Activated CD4-positive, alpha-beta T cell treated with anti-CD3 and anti-CD28 coated beads, Interleukin-2, amount 10 ng/mL, durations not matched to agents 24 days and 14 days (primary cell): ENCODE data around the gene RYR1. TPM values are rescaled to one million over a fixed set of nuclear protein-coding genes. Genes with fewer than 3 reads are reported as not detected.

ENCODE experiments used
- DNase-seq: peaks from one replicate; pipeline ENCODE4 v3.0.0; 2022
- H3K27ac Mint-ChIP-seq: one replicate; pipeline ENCODE4 v1.8.0; 2022; ENCODE audit warnings: mild to moderate bottlenecking, mixed read lengths
- H3K27me3 Mint-ChIP-seq: one replicate; pipeline ENCODE4 v1.8.0; 2022; ENCODE audit warnings: mixed read lengths
- H3K36me3 Mint-ChIP-seq: one replicate; pipeline ENCODE4 v1.8.0; 2022; ENCODE audit warnings: low read depth, mild to moderate bottlenecking, mixed read lengths
- H3K4me1 Mint-ChIP-seq: one replicate; pipeline ENCODE4 v1.8.0; 2021; ENCODE audit warnings: mixed read lengths
- H3K4me3 Mint-ChIP-seq: one replicate; pipeline ENCODE4 v1.8.0; 2022; ENCODE audit warnings: mild to moderate bottlenecking, moderate library complexity, mixed read lengths
- H3K9me3 Mint-ChIP-seq: one replicate; pipeline ENCODE4 v1.8.0; 2021; ENCODE audit warnings: mixed read lengths
- intact Hi-C: fragments of 100-400 bp; cut with micrococcal nuclease; formaldehyde crosslinking; loops from one replicate; pipeline ENCODE4 v1.15.1; 2023
- total RNA-seq: library from RNA; stranded (reverse); gene quantifications from 2 replicates; pipeline ENCODE4 v1.2.3, GENCODE V29; 2022

The RYR1 gene
- total RNA-seq, 1 donor from 2014 or later = 4.0 TPM

DNA sequence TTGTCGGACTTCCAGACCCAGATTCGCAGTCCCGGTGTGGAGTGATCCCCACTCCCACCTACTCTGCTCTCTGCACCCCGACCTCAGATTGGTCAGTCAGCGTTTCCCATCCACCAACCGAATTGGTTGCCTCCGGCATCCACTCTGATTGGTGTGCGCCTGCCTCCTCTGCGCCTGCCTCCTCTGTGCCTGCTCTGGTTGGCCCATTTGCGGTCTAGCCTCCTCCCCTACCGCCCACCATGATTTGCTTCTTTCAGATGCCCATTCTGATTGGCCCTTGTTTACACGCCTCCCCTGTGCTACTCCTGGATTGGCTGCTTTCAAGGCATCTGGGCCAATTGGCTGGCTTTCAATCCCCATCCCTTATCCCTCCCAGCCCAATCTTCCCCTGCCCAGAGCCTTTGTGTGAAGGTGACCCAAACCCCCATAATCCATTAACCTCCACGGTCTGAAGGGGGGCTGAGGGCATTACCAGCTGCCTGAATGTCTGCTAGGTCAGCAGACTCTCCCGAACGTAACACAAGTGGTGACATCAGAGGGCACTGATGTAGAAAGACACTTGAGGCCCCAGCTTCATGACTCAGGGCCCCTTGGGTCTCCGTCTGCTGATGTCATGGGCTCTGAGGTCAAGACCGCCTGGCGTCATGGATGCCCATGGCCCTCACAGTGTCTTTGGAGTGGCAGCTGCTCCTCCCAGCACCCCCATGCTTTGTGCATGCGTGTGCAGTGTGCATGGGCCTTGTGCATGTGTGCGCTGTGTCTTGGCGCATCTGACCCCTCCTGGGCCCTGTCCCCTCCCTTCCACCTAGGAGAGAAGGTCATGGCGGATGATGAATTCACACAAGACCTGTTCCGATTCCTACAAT lies 103.8 kb downstream of the RYR1 start:
- H3K4me1 Mint-ChIP-seq = peaks cover 33% of the 10 kb centered on the region
- peaks cover 13% of the 10 kb centered on the region for H3K9me3 Mint-ChIP-seq
- intact Hi-C loops = no loop called here
- no peak for DNase-seq
- H3K36me3 Mint-ChIP-seq = peaks cover 28% of the 10 kb centered on the region
- no peak overlapping the region for H3K4me3 Mint-ChIP-seq
- peak overlapping the region; percentile 48 for H3K27ac Mint-ChIP-seq
- H3K27me3 Mint-ChIP-seq = peaks cover 3% of the 10 kb centered on the region

- Mint-ChIP-seq H3K4me3 (peak overlapping the region; percentile 69), H3K27ac (peak overlapping the region; percentile 89), H3K4me1 (peaks cover 37% of the 10 kb centered on the region), H3K36me3 (peaks cover 25% of the 10 kb centered on the region), H3K27me3 (peaks cover 3% of the 10 kb centered on the region), H3K9me3 (peaks cover 13% of the 10 kb centered on the region)
- intact Hi-C loops = no loop called here
- DNase-seq = no peak
These were observed 104.9 kb downstream of the RYR1 start for GRCh38 chr19:38538386-38538785.

- peaks cover 3% of the 10 kb centered on the region for H3K27me3 Mint-ChIP-seq
- DNase-seq = peak; percentile 86
These were observed 105.5 kb downstream of the RYR1 start for GRCh38 chr19:38538793-38539528.

GRCh38 chr19:38539751-38540150 lies 106.3 kb downstream of the RYR1 start:
- Mint-ChIP-seq H3K27ac (peak overlapping the region; percentile 89), H3K27me3 (peaks cover 2% of the 10 kb centered on the region), H3K9me3 (peaks cover 8% of the 10 kb centered on the region), H3K4me3 (peak overlapping the region; percentile 69), H3K36me3 (peaks cover 20% of the 10 kb centered on the region), H3K4me1 (peaks cover 47% of the 10 kb centered on the region)
- intact Hi-C loops = no loop called here
- DNase-seq = no peak

More at GRCh38 chr19:38538793-38539528, 105.5 kb downstream of the RYR1 start:
- peak overlapping the region; percentile 69 for H3K4me3 Mint-ChIP-seq
- H3K36me3 Mint-ChIP-seq = peaks cover 25% of the 10 kb centered on the region
- intact Hi-C loops = no loop called here
- peak overlapping the region; percentile 89 for H3K27ac Mint-ChIP-seq
- peaks cover 13% of the 10 kb centered on the region for H3K9me3 Mint-ChIP-seq
- H3K4me1 Mint-ChIP-seq = peaks cover 39% of the 10 kb centered on the region

- no peaks in the 10 kb centered on the region for H3K9me3 Mint-ChIP-seq
- intact Hi-C loops = no loop called here
- H3K4me1 Mint-ChIP-seq = peaks cover 44% of the 10 kb centered on the region
- H3K36me3 Mint-ChIP-seq = peaks cover 11% of the 10 kb centered on the region
- no peak overlapping the region for H3K27ac Mint-ChIP-seq
- H3K4me3 Mint-ChIP-seq = no peak overlapping the region
- no peak for DNase-seq
- H3K27me3 Mint-ChIP-seq = no peaks in the 10 kb centered on the region
These were observed 108.5 kb downstream of the RYR1 start for GRCh38 chr19:38542040-38542439.

GRCh38 chr19:38543286-38543806 lies 109.9 kb downstream of the RYR1 start:
- H3K4me1 Mint-ChIP-seq = peaks cover 36% of the 10 kb centered on the region
- peaks cover 5% of the 10 kb centered on the region for H3K36me3 Mint-ChIP-seq
- DNase-seq = no peak
- no peaks in the 10 kb centered on the region for H3K9me3 Mint-ChIP-seq
- H3K27ac Mint-ChIP-seq = no peak overlapping the region
- H3K4me3 Mint-ChIP-seq = no peak overlapping the region
- intact Hi-C loops = no loop called here
- H3K27me3 Mint-ChIP-seq = no peaks in the 10 kb centered on the region

- peaks cover 2% of the 10 kb centered on the region for H3K36me3 Mint-ChIP-seq
- H3K27ac Mint-ChIP-seq = peak overlapping the region; percentile 65
- peaks cover 30% of the 10 kb centered on the region for H3K4me1 Mint-ChIP-seq
- peak overlapping the region; percentile 71 for H3K4me3 Mint-ChIP-seq
- peak; percentile 82 for DNase-seq
- H3K27me3 Mint-ChIP-seq = no peaks in the 10 kb centered on the region
- intact Hi-C loops = loop anchor here (1.0 to 2.0 kb wide), 5 partner anchors 12 to 90 kb away; partner anchors contain the start of gene EIF3K
- no peaks in the 10 kb centered on the region for H3K9me3 Mint-ChIP-seq
These were observed 110.5 kb downstream of the RYR1 start for GRCh38 chr19:38543807-38544568.

GRCh38 chr19:38544569-38545315 lies 111.3 kb downstream of the RYR1 start:
- Mint-ChIP-seq H3K4me1 (peaks cover 24% of the 10 kb centered on the region), H3K27me3 (no peaks in the 10 kb centered on the region), H3K27ac (peak overlapping the region; percentile 22), H3K4me3 (no peak overlapping the region), H3K36me3 (peaks cover 2% of the 10 kb centered on the region), H3K9me3 (no peaks in the 10 kb centered on the region)
- intact Hi-C loops = loop anchor here (1.0 to 2.0 kb wide), 5 partner anchors 12 to 90 kb away; partner anchors contain the start of gene EIF3K
- no peak for DNase-seq

DNA sequence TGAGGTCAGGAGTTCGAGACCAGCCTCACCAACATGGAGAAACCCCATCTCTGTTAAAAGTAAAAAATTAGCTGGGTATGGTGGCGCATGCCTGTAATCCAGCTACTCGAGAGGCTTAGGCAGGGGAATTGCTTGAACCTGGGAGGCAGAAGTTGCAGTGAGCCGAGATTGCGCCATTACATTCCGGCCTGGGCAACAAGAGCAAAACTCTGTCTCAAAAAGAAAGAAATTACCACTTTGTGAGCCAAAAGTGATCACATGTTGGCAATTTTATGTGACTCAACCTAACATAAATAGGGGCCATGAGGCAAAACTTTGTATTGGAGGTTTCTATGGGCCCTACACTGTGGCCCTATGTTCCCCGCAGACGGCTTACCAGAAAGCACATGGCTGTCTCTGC lies 112.1 kb downstream of the RYR1 start:
- no peak for DNase-seq
- intact Hi-C loops = loop anchor here (2.0 kb wide), 2 partner anchors 31 to 73 kb away; partner anchors contain the start of gene EIF3K
- no peak overlapping the region for H3K4me3 Mint-ChIP-seq
- peaks cover 2% of the 10 kb centered on the region for H3K27me3 Mint-ChIP-seq
- H3K36me3 Mint-ChIP-seq = no peaks in the 10 kb centered on the region
- peak overlapping the region; percentile 58 for H3K27ac Mint-ChIP-seq
- no peaks in the 10 kb centered on the region for H3K9me3 Mint-ChIP-seq
- peaks cover 22% of the 10 kb centered on the region for H3K4me1 Mint-ChIP-seq

DNA sequence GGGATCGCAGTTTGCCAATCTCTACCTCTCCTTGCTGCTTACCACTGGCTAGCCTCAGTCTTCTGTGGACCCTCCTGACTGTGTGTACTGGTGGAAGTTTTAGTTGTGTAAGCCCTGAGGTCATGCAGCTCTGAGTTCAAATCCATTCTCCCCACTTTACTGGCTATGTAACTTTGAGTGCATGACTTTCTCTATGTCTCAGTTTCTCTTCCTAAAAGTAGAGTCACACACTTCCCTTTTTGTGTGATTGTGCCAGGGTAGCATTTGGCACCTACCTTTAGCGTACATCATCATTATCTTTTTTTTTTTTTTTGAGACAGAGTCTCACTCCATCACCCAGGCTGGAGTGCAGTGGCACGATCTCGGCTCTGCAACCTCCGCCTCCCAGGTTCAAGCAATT lies 113.9 kb downstream of the RYR1 start:
- intact Hi-C loops = no loop called here
- Mint-ChIP-seq H3K27me3 (peaks cover 2% of the 10 kb centered on the region), H3K9me3 (no peaks in the 10 kb centered on the region), H3K4me3 (no peak overlapping the region), H3K4me1 (peaks cover 25% of the 10 kb centered on the region), H3K27ac (peak overlapping the region; percentile 3), H3K36me3 (no peaks in the 10 kb centered on the region)
- DNase-seq = no peak

GRCh38 chr19:38549061-38549460 lies 115.6 kb downstream of the RYR1 start:
- peaks cover 24% of the 10 kb centered on the region for H3K4me1 Mint-ChIP-seq
- intact Hi-C loops = no loop called here
- no peaks in the 10 kb centered on the region for H3K36me3 Mint-ChIP-seq
- H3K27me3 Mint-ChIP-seq = peaks cover 2% of the 10 kb centered on the region
- H3K9me3 Mint-ChIP-seq = no peaks in the 10 kb centered on the region
- H3K27ac Mint-ChIP-seq = no peak overlapping the region
- H3K4me3 Mint-ChIP-seq = no peak overlapping the region
- DNase-seq = no peak

DNA sequence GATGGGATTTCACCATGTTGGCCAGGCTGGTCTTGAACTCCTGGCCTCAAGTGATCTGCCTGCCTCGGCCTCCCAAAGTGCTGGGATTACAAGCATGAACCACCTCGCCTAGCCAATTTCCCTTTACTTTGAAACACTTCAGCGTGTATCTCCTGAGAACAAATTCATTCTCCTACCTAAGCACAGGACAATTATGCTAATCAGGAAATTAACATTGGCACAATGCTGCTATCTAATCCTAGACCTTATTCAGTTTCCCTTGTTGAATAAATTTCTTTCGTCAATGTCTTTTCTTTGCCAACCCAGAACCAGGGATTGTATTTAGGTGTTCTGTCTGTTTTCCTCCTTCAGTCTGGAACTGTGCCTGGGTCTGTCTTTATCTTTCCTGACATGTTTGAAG lies 116.5 kb downstream of the RYR1 start:
- DNase-seq = no peak
- Mint-ChIP-seq H3K9me3 (no peaks in the 10 kb centered on the region), H3K27ac (no peak overlapping the region), H3K4me3 (no peak overlapping the region), H3K4me1 (peaks cover 19% of the 10 kb centered on the region), H3K36me3 (no peaks in the 10 kb centered on the region), H3K27me3 (peaks cover 2% of the 10 kb centered on the region)
- intact Hi-C loops = no loop called here

GRCh38 chr19:38550376-38550775 lies 116.9 kb downstream of the RYR1 start:
- no peak for DNase-seq
- Mint-ChIP-seq H3K27ac (no peak overlapping the region), H3K4me1 (peaks cover 20% of the 10 kb centered on the region), H3K36me3 (no peaks in the 10 kb centered on the region), H3K27me3 (peaks cover 2% of the 10 kb centered on the region), H3K9me3 (no peaks in the 10 kb centered on the region), H3K4me3 (no peak overlapping the region)
- intact Hi-C loops = no loop called here
